HG03135 (cell line): ENCODE measurements around the gene ETNPPL.
"Not testable (repeated sequence)": the region's sequence is repeated elsewhere in the genome, so short reads cannot be mapped to it uniquely, and the experiment has no call there.

Experiments
- ATAC-seq: cut with Tn5 transposase; IDR thresholded peaks from one replicate; pipeline ENCODE4 v1.9.1; 2021; ENCODE audit warnings: mild to moderate bottlenecking, moderate library complexity; ENCODE audit not compliant: unreplicated experiment

Gene ETNPPL

GRCh38 chr4:108763226-108763593, 357 bp upstream of the ETNPPL start:
- no peak for ATAC-seq

- ATAC-seq, result no peak
Measured at GRCh38 chr4:108758498-108758897, 4.4 kb downstream of the ETNPPL start.

GRCh38 chr4:108754327-108754726, 8.5 kb downstream of the ETNPPL start:
- ATAC-seq, result no peak

- ATAC-seq, result no peak
Measured at GRCh38 chr4:108751321-108751720, 11.5 kb downstream of the ETNPPL start.

- no peak for ATAC-seq
Measured at GRCh38 chr4:108749119-108749518, 13.7 kb downstream of the ETNPPL start.

GRCh38 chr4:108746511-108746910, 16.3 kb downstream of the ETNPPL start:
- no peak for ATAC-seq

GRCh38 chr4:108744307-108744706, 18.5 kb downstream of the ETNPPL start:
- no peak for ATAC-seq

- no peak for ATAC-seq
Measured at GRCh38 chr4:108742451-108743420, 20.1 kb downstream of the ETNPPL start.

GRCh38 chr4:108738003-108738706, 24.7 kb downstream of the ETNPPL start:
- ATAC-seq, result no peak

GRCh38 chr4:108731006-108731405, 31.8 kb downstream of the ETNPPL start:
- no peak for ATAC-seq

GRCh38 chr4:108730579-108730978, 32.3 kb downstream of the ETNPPL start:
- ATAC-seq, result no peak

- no peak for ATAC-seq
Measured at GRCh38 chr4:108729731-108730130, 33.1 kb downstream of the ETNPPL start.

GRCh38 chr4:108725457-108725856, 37.4 kb downstream of the ETNPPL start:
- ATAC-seq, result no peak

GRCh38 chr4:108717386-108717785, 45.5 kb downstream of the ETNPPL start:
- ATAC-seq, result no peak

GRCh38 chr4:108716340-108716739, 46.5 kb downstream of the ETNPPL start:
- no peak for ATAC-seq

- ATAC-seq, result no peak
Measured at GRCh38 chr4:108714880-108715279, 48.0 kb downstream of the ETNPPL start.

GRCh38 chr4:108710578-108710977, 52.3 kb downstream of the ETNPPL start:
- not testable (repeated sequence) for ATAC-seq

GRCh38 chr4:108709722-108710121, 53.1 kb downstream of the ETNPPL start:
- ATAC-seq, result no peak

- ATAC-seq, result no peak
Measured at GRCh38 chr4:108709234-108709633, 53.6 kb downstream of the ETNPPL start.

GRCh38 chr4:108706289-108706688, 56.6 kb downstream of the ETNPPL start:
- no peak for ATAC-seq

- no peak for ATAC-seq
Measured at GRCh38 chr4:108703966-108704365, 58.9 kb downstream of the ETNPPL start.

- no peak for ATAC-seq
Measured at GRCh38 chr4:108703370-108703769, 59.5 kb downstream of the ETNPPL start.
